Mesenchymal stem cell (in vitro differentiated cells and primary cell): ENCODE results near the gene C1QTNF1.

ENCODE experiments used
- DNase-seq: peaks from one replicate; pipeline ENCODE4 v3.0.0-alpha.2; 2013
- H2AFZ ChIP-seq: one replicate; pipeline ENCODE4 v1.6.1; 2013; ENCODE audit warnings: low read depth, mild to moderate bottlenecking, control low read depth, inconsistent platforms, low read length, moderate library complexity
- H2AK5ac ChIP-seq: 2 replicates; pipeline ENCODE4 v1.6.1; 2013; ENCODE audit warnings: low read length, moderate library complexity, mild to moderate bottlenecking, inconsistent platforms; ENCODE audit not compliant: severe bottlenecking
- H2BK120ac ChIP-seq: one replicate; pipeline ENCODE4 v1.6.1; 2013; ENCODE audit warnings: low read depth, mild to moderate bottlenecking, inconsistent platforms, low read length, moderate library complexity
- H2BK12ac ChIP-seq, 2 experiments: one replicate each; pipeline ENCODE4 v1.6.1; 2013; ENCODE audit warnings: inconsistent platforms in 2 of 2, low read length in 2 of 2, mild to moderate bottlenecking in 2 of 2, moderate library complexity in 2 of 2, control low read depth in 1 of 2
- H2BK15ac ChIP-seq: one replicate; pipeline ENCODE4 v1.6.1; 2013; ENCODE audit warnings: mild to moderate bottlenecking, low read depth, inconsistent platforms; ENCODE audit not compliant: poor library complexity, severe bottlenecking
- H2BK5ac ChIP-seq: 2 replicates; pipeline ENCODE4 v1.6.1; 2013; ENCODE audit warnings: low read depth, mild to moderate bottlenecking, low read length, control low read depth, inconsistent platforms; ENCODE audit not compliant: poor library complexity, severe bottlenecking
- H3K14ac ChIP-seq, 2 experiments: one replicate each; pipeline ENCODE4 v1.6.1; 2013; ENCODE audit warnings: inconsistent platforms in 2 of 2, low read length in 2 of 2, control low read depth in 1 of 2, mild to moderate bottlenecking in 1 of 2, moderate library complexity in 1 of 2
- H3K18ac ChIP-seq, 2 experiments: one replicate each; pipeline ENCODE4 v1.6.1; 2013; ENCODE audit warnings: inconsistent platforms in 2 of 2, low read length in 2 of 2, control low read depth in 1 of 2, low read depth in 1 of 2, mild to moderate bottlenecking in 1 of 2
- H3K23ac ChIP-seq, 2 experiments: one replicate each; pipeline ENCODE4 v1.6.1; 2013; ENCODE audit warnings: inconsistent platforms in 2 of 2, low read length in 2 of 2, mild to moderate bottlenecking in 2 of 2, moderate library complexity in 2 of 2, control low read depth in 1 of 2
- H3K27ac ChIP-seq: 2 replicates; pipeline ENCODE4 v1.5.1; 2013; ENCODE audit warnings: mild to moderate bottlenecking, moderate library complexity, low read length, control low read depth, inconsistent platforms; ENCODE audit not compliant: poor library complexity, severe bottlenecking
- H3K27me3 ChIP-seq, 2 experiments: 2 replicates each; pipeline versions ENCODE4 v1.6.1 to v1.7.0; 2013; ENCODE audit warnings: low read length in 2 of 2, mild to moderate bottlenecking in 2 of 2, moderate library complexity in 2 of 2, control low read depth in 1 of 2, inconsistent platforms in 1 of 2; ENCODE audit not compliant: control insufficient read depth in 1 of 2, insufficient read depth in 1 of 2
- H3K36me3 ChIP-seq, 2 experiments: 2 replicates each; pipeline versions ENCODE4 v1.6.1 to v1.7.0; 2013; ENCODE audit warnings: low read length in 2 of 2, control low read depth in 1 of 2, inconsistent platforms in 1 of 2, low read depth in 1 of 2, mild to moderate bottlenecking in 1 of 2; ENCODE audit not compliant: insufficient read depth in 2 of 2, control insufficient read depth in 1 of 2
- H3K4ac ChIP-seq, 2 experiments: one replicate each; pipeline ENCODE4 v1.6.1; 2013; ENCODE audit warnings: inconsistent platforms in 2 of 2, low read length in 2 of 2, mild to moderate bottlenecking in 2 of 2, moderate library complexity in 2 of 2, control low read depth in 1 of 2, low read depth in 1 of 2
- H3K4me1 ChIP-seq: 2 replicates; pipeline ENCODE4 v1.6.1; 2013; ENCODE audit warnings: low read depth, low read length, control low read depth; ENCODE audit not compliant: control insufficient read depth, insufficient read depth
- H3K4me2 ChIP-seq: 2 replicates; pipeline ENCODE4 v1.6.1; 2013; ENCODE audit warnings: low read length, mild to moderate bottlenecking, inconsistent platforms; ENCODE audit not compliant: poor library complexity, severe bottlenecking
- H3K4me3 ChIP-seq, 2 experiments: 2 replicates each; pipeline versions ENCODE4 v1.5.1 to v1.7.0; 2013; ENCODE audit warnings: low read length in 2 of 2, mild to moderate bottlenecking in 2 of 2, control low read depth in 1 of 2, low read depth in 1 of 2; ENCODE audit not compliant: insufficient read depth in 1 of 2
- H3K79me1 ChIP-seq: replicated peaks from 2 replicates; pipeline ENCODE4 v1.6.1; 2013; ENCODE audit warnings: mild to moderate bottlenecking, control low read depth, low read length, inconsistent platforms; ENCODE audit not compliant: poor library complexity, severe bottlenecking
- H3K9ac ChIP-seq: 2 replicates; pipeline ENCODE4 v1.7.0; 2013; ENCODE audit warnings: mild to moderate bottlenecking, low read length, moderate library complexity
- H3K9me3 ChIP-seq: 2 replicates; pipeline ENCODE4 v1.7.0; 2013; ENCODE audit warnings: mild to moderate bottlenecking, low read length; ENCODE audit not compliant: control insufficient read depth
- H4K8ac ChIP-seq: one replicate; pipeline ENCODE4 v1.6.1; 2013; ENCODE audit warnings: inconsistent platforms, mild to moderate bottlenecking, low read length, moderate library complexity
- H4K91ac ChIP-seq: one replicate; pipeline ENCODE4 v1.6.1; 2013; ENCODE audit warnings: mild to moderate bottlenecking, low read length, inconsistent platforms
- WGBS: methylation state at CpG from one replicate; pipeline ENCODE4 v1.1.7; 2013; ENCODE audit warnings: mixed read lengths; 5-methylcytosine and 5-hydroxymethylcytosine counted together

Gene C1QTNF1

DNA sequence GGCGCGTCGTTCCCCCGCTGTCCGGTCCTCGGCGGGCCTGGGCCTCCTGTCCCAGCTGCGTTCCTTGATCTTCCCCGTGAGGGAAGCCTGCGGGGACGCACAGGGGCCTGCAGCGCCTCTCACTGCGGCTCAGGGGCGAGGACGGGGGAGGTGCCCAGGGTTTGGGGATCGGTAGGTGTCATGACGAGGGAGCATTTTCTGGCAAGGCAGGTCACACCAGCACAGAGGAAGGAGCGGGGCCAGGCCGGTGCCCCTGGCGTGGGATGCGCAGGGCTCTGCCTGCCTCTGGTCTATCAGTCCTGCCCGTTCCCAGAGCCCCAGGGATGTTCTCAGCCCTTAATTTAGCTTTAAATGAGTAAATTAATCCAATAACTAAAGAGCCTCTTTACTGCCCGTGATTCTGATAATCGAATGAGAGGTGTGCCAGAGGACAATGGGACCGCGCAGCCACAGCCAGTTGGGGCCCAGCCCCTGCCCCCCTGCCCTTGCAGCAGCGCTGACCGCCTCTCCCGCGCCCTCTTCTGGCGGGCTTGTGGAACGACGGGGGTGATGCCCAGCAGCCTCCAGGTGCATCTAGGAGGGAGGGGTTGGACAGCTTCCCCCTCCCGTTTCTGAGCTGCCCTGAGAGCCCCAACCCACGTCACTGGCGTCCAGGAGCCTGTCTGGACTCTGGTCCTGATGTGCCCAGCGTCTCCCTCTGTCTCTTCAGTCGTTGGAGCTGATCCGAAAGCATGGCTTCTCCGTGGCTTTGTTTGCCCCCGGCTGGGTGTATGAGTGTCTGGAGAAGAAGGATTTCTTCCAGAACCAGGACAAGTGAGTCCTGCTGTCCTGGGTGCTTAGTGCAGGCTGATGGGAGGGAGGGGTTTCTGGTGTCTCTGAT, 58.6 kb downstream of the C1QTNF1 start:
- Histone ChIP-seq H3K36me3 (peaks cover 41 to 91% of the 10 kb centered on the region in 2 experiments), H2BK15ac (no peak overlapping the region), H3K4me3 (no peak overlapping the region), H2BK12ac (no peak overlapping the region), H2BK120ac (no peak overlapping the region), H3K18ac (no peak overlapping the region), H4K8ac (no peak overlapping the region), H3K4me2 (no peak overlapping the region), H3K4me1 (no peaks in the 10 kb centered on the region), H3K27ac (no peak overlapping the region), H4K91ac (no peak overlapping the region), H2AFZ (no peak overlapping the region), H3K14ac (no peak overlapping the region), H3K4ac (no peak overlapping the region), H2BK5ac (no peak overlapping the region), H3K9me3 (no peaks in the 10 kb centered on the region), H3K23ac (no peak overlapping the region), H2AK5ac (no peak overlapping the region), H3K9ac (no peak overlapping the region), H3K79me1 (no peaks in the 10 kb centered on the region), H3K27me3 (no peaks in the 10 kb centered on the region)
- 73% methylated on average over 40 of the region's 41 CpGs for WGBS
- peak; percentile 40 for DNase-seq

DNA sequence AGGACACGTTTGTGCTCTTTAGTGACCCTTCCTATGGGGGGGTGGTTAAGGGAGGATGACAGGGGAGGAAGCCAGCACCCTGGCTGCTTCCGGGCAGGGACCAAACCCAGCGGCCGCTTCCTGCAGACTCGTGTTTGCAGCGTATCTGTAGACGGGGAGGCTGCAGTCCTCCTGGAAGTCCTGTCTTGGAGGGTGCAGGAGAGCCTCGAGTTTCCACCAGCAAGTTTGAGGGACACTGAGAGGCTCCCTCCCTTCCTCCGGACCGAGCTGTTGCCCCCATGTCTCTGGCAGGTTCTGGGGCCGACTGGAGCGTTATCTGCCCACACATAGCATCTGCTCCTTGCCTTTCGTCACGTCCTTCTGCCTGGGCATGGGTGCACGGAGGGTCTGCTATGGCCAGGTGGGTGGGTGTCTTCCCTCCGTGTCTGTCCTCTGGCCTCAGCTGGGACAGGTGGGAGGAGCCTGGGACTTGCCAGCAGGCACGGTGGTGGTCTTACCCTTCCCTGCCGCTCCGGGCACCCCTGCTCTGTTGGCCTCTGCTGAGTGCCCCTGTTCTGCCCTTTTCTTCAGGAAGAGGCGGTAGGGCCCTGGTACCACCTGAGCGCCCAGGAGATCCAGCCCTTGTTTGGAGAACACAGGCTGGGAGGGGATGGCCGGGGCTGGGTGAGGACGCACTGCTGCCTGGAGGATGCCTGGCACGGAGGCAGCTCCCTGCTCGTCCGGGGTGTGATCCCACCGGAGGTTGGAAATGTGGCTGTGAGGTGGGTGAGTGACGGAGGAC, 59.4 kb downstream of the C1QTNF1 start:
- WGBS = 90% methylated on average over 28 of the region's 28 CpGs
- Histone ChIP-seq H3K4me3 (no peak overlapping the region), H3K9me3 (no peaks in the 10 kb centered on the region), H3K4me1 (no peaks in the 10 kb centered on the region), H3K27me3 (no peaks in the 10 kb centered on the region), H4K91ac (no peak overlapping the region), H2AK5ac (no peak overlapping the region), H3K18ac (no peak overlapping the region), H2BK12ac (no peak overlapping the region), H2AFZ (no peak overlapping the region), H3K79me1 (no peaks in the 10 kb centered on the region), H2BK120ac (no peak overlapping the region), H3K23ac (no peak overlapping the region), H4K8ac (no peak overlapping the region), H3K4ac (no peak overlapping the region), H3K36me3 (peaks cover 41 to 88% of the 10 kb centered on the region in 2 experiments), H3K27ac (no peak overlapping the region), H3K4me2 (no peak overlapping the region), H3K9ac (no peak overlapping the region), H2BK15ac (no peak overlapping the region), H2BK5ac (no peak overlapping the region), H3K14ac (no peak overlapping the region)
- no peak for DNase-seq

GRCh38 chr17:79084291-79085153, 60.6 kb downstream of the C1QTNF1 start:
- Histone ChIP-seq H3K4me2 (no peak overlapping the region), H2AK5ac (no peak overlapping the region), H3K79me1 (no peaks in the 10 kb centered on the region), H2BK5ac (no peak overlapping the region), H3K36me3 (peaks cover 32 to 86% of the 10 kb centered on the region in 2 experiments), H2AFZ (no peak overlapping the region), H3K18ac (no peak overlapping the region), H3K27me3 (no peaks in the 10 kb centered on the region), H4K91ac (no peak overlapping the region), H2BK12ac (no peak overlapping the region), H3K27ac (no peak overlapping the region), H3K4me1 (no peaks in the 10 kb centered on the region), H3K9ac (no peak overlapping the region), H3K14ac (no peak overlapping the region), H3K4ac (no peak overlapping the region), H4K8ac (no peak overlapping the region), H3K4me3 (no peak overlapping the region), H3K23ac (no peak overlapping the region), H2BK15ac (no peak overlapping the region), H2BK120ac (no peak overlapping the region), H3K9me3 (no peaks in the 10 kb centered on the region)
- DNase-seq = no peak
- WGBS = 92% methylated on average over 31 of the region's 31 CpGs
